Stimulated activated CD8-positive, alpha-beta memory T cell treated with anti-CD3 and anti-CD28 coated beads, Interleukin-7, amount 100 ng/mL, for 48 hours (primary cell): ENCODE data around the gene KCTD16.

Source experiments
- DNase-seq, 2 donors: peaks; one replicate each; pipeline ENCODE4 v3.0.0-alpha.2; 2020; ENCODE audit warnings: low read depth in 1 of 2; ENCODE audit errors: extremely low read depth in 1 of 2

Gene KCTD16

DNA sequence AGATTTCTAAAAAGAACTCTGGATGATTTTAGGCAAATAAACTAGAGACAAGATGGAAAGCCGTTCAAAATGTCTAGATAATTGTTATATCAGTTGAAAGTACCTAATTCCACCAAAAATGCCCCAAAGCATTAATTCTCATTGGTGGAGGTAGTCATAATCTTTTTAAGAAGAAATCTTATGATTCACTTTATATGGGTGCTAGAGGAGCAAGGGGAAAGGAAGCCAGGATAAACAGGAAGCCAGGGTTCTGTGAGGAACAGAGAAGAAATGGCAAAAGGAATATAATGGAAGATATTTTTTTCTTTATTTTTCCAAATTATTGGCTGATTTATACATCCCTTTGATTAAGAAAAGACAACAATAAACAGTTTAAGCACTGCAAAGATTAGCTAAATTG, 8.0 kb upstream of the KCTD16 start:
- no peak for DNase-seq

DNA sequence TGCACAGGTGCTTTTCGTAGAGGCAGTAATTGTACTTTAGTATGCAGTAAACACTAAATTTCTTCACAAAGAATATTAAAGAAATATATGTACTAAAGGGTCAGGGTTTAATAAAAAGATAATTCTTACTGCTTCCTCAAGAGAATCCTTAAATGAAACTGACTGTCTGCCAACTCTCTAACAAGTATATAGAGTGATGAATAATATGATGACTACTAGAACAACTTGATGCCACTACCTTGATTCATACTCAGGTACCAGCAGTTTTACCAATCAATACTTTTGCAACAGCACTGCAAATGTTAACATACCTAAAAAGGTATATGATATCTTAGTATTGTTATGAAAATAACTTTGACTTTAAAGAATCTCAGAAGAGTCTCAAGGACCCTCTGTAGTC, 4.0 kb upstream of the KCTD16 start:
- no peak for DNase-seq

DNA sequence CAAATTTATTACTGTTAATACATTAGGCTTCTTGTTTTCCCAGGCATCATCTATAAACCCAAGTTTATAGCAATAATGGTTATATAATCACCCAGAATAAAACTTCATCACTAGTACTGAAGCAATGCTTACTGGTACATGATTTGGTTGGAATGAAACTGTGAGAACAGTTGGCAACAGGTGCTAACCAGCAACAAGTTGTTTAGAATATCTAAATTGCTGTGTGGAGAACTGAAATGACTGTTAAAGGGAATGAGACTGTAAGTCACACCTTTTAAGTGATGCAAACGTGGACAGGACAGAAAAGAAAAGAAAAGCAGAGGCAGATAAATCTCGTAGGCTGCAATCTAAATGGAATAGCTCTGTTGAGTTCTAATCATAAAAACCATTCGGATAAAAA, 2.7 kb upstream of the KCTD16 start:
- DNase-seq = no peak

DNA sequence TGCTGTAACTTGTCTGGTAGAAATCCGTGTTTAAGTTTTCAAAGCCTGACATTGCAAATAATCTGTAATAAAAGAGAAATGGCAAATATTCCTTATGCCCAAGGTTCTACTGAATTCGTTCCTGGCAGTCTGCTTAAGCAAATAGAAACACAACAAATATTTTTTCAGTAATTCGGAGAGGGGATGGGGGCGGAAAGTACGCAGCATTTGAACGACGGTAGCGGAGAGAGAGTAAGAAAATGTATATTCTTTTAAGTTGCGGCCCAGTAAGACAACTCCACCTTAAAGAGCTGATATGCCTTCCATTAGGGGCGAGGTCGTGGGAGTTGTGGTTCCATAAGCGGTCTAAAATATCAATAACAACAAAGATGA, 783 bp upstream of the KCTD16 start:
- no peak for DNase-seq

DNA sequence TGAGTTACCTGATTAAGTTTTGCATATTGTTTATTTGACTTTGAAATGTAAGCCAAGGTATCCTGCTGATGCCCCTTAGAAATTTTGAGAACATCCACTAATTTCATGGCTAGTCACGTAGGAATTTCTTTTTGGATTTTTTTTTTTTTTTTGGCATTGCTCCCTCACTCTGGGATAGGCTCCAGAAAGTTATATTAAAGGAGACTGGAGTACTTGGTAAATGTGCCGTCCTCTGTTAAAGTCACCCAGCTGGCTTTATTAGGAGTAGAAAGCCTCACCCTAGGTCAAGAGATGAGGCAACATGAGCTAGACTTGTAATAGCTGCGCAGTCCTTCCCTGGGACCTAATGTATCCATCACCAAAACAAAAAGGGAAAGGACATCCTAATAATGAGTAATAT, 3.1 kb downstream of the KCTD16 start:
- DNase-seq = no peak

DNA sequence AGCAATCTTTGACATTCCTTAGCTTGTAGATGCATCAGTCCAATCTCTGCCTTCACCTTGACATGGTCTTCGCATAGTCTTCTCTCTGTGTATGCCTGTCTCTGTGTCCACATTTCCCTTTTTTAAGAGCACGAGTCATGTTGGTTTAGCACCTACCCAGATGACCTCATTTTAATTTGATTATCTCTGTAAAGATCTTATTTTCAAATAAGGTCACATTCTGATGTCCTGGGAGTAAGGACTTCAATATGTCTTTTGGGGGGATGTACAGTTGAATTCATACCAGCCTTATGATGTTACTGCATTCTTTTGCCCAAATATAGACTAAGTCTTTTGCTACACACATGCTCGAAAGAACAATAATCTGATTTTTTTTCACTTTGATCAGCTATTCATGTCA, 6.9 kb downstream of the KCTD16 start:
- no peak for DNase-seq

DNA sequence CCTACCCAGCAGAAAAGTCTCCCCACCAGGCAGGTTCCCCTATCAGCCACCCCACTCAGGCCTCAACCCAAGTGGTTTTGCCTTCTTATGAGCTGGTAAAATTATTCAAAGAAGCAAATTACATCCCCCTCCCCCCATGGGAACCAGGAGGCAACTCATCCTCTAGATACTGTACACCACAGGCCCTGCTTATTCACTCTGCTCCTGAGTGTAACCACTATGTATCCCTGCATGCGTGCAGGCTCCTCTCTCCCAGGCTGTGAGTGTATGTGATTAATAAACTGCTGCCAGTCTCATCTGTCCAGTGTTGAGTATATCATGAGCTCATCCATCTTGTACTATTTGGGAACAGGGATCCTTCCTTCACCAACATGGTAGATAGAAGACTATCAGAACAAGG, 8.6 kb downstream of the KCTD16 start:
- DNase-seq = no peak

DNA sequence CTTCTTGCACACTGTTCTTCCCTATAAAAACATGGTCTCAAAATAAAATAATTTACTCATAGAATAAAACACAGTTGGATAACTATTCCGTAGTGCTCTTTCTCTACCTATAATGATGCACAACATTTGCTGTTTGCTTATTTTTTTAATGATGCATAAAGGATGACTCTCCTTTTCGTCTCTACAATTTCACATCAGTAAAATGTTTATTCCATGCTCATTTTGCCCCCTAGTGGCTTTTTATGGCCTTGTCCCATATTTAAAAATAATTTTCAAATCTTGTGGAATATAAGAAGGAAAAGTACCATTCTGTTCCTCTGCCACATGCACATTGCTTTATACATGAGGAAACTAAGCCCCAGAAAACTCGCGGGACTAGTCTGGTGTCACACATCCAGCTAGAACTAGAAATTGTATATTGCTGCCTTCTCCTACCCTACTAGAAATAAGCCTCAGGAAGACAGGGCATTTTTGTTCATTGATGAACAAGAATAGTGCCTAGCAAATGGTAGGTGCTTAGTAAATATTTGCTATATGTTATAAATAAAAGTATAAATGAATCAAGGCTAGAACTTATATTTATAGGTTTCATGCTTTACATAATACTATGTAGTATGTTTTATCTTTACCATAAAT, 12.7 kb downstream of the KCTD16 start:
- DNase-seq = no peak

DNA sequence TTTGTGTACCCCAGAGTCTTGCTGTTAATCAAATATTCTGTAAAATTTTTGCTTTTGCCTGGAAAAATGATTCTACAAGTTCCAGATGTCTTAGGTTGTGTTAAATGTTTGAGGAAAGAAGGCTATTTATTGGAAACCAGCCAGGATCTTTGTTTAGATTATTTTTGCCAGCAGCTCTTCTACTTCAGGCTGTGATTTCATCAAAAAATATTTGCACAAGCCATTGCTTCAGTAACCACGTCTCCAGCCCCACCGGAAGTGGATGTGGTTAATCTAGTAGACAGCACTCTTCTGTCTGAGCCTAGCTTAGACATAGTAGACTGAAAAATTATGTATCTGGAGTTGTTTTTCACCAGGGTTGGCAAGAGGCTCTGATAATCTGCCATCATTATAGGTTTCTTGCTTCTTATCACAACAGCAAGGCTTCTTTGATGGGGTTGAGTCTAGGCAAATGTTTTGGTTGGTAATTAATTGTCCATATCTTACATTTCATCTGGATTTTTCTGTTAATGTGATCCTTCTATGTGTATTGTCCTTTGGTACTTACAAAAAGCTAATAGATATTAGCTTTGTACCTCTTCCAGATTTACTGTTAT, 17.1 kb downstream of the KCTD16 start:
- DNase-seq = peak; percentile 24 to 61

DNA sequence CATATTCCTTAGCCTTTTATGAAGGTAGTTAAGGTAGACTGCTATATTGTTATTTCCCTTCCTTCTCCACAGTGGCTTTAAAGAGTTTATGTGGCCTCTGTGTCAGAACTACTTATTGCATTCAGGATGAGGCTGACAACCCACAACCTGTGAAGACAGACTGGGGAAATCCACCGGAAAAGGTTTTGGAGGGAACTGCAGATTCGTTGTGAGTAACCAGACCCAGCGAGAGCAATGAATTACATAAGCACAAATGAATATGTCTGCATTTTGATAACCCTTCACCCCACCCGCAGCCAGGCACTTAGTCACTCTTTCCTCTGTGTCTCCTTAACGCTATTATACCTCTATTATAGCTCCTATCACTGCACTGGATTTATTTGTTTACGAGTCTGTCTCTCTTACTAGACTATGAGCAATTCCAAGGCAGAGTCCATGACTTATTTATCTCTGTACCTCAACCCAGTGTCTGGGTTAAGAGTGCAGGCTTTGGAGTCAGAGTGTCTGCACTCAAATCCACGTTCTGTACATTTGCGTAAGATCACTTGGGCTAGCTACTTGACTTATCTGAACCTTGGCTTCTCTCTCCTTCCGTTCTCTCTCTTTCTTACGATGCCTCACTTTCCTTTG, 19.2 kb downstream of the KCTD16 start:
- DNase-seq = peak; percentile 36 to 70

DNA sequence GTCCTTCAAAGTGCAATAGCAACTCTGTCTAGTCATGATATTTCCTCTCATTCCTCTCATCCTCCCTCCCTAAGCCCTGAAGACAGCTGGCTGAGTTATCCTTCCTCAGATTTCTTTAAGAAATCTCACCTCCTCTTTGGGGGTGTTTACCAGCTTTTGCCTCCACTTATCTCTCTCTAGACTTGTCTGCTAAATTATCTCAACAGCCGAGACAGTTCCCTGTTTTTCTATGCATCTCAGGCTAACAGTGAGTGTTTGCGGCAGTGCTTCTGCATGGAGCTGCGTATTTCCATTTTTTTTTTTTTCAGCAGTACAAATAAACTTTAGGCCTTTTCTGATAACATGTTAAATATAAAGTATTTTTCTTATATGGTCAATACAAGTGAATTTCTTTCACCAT, 20.9 kb downstream of the KCTD16 start:
- DNase-seq = no peak

DNA sequence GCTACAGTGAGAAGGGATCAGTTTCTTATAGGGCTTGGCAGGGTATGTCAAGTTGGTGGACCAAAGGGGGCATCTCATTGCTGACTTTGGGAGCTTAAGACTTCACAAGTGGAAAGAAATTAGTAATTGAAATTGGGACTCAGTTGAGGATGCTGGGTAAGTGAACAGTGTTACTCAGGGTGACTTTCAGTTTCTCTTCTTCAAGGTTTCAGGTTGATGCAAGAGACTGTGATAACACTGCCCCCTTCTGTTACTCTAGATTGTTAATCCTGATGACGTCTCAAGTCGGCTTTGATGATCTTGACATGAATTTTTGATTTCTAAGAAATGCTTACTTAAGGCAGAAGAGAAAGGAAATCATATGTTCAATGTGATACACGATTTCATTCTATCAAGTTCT, 21.3 kb downstream of the KCTD16 start:
- no peak for DNase-seq

DNA sequence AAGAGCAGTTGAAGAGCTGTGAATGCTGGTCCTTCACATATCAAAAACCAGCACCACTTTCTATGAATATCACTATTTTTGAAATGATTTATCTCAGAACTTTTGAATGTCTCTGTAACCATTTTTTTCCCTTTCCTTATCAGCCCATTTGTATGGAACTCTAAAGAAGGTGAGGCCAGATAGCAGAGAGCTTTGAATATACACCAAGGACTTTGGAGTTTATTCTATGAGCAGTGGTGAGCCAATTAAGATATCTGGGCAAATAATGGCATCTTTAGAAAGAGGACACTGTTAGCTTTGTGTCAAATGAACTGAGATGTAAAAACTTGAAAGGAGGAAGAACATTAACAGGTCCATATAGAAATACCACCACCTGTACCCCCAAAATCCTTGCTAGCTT, 22.0 kb downstream of the KCTD16 start:
- no peak for DNase-seq

DNA sequence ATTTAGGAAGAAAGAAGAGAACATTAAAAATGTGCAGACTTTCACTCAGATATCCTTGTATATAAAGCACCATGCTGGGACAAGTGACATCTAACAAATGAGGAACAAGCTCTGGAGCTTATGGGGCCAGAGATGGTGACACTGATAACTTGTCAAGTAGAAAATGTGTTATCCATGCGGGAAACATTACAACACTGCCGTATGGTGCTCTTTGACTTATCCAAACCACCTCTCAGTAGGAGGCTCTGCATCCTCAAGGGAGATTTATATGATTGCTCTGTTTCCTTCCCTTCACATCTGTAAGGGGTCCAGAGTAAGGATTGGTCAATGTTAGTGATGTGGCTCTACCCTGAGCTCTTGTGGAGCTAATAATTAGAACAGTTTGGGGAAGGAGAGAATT, 23.5 kb downstream of the KCTD16 start:
- DNase-seq = no peak

DNA sequence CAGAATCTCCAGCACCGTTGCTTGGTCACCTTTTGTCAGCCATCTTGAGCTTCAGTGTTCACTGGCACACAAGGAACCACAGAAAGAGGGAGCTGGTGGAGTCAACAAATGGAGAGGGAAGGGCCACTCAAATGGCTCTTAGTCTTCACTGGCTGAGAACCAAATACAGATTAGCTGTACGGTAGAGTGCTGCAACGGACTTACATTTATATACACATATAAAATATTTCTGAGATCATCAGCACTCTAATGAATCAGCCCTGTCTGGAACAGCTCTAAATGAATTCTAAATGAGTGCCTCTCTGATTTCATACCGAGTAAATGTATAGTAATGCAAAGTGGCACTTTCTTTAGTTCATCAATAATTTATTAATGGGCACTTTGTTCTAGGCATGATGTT, 24.8 kb downstream of the KCTD16 start:
- no peak for DNase-seq

DNA sequence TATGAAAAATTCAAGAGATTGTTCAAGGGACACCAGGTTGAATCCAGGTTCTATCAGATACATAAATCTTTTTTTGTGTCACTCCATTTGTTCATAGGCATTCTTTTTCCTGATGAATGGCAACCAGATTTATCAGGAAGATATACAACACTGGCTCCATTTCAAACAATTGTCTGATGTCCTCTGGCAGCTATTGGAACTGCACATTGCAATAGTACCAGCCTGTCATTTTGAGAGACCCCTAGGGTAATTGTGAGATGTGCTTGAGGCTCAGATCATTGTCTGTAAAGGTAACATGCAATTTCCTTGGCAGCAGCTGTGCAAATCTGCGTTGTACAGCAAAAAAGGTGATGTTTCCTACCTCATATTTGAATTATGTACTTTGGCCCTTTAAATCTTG, 25.9 kb downstream of the KCTD16 start:
- DNase-seq = no peak

DNA sequence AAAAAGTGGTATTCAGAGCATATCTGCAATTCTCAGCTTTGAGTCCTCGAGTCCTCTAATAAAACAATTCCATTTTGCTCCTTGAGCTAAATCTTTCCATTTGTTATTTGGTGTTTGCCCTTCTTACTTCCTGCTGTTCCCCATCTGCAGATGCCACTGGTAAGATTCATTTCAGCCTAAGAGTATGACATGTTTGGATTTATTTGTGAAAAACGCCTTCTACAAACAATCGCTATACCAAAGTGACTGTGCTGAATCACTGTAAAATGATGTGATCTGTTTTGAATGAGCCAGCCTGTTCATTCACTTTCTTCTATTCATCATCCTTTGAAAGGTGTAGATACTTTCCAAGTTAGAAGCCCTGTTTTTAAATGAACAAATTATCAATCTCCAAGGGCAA, 27.7 kb downstream of the KCTD16 start:
- no peak for DNase-seq

DNA sequence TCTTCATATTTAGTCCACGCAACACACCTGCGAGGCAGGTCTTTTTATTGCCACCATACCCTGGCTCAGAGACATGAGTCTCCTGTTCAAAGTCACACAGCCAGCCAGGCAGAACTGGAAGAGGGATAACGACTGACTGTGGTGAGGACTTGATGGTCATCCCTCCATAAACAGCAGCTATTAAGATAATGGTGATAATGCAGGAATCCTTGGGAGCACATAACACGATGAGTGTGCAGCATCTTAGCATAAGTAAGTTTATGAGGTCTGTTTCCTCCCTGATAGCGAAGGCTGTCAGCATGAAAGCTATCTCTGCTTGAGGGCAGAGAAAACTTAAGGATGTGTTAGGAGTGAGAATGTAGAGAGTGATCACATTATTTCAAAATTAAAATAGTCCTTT, 30.9 kb downstream of the KCTD16 start:
- no peak for DNase-seq

DNA sequence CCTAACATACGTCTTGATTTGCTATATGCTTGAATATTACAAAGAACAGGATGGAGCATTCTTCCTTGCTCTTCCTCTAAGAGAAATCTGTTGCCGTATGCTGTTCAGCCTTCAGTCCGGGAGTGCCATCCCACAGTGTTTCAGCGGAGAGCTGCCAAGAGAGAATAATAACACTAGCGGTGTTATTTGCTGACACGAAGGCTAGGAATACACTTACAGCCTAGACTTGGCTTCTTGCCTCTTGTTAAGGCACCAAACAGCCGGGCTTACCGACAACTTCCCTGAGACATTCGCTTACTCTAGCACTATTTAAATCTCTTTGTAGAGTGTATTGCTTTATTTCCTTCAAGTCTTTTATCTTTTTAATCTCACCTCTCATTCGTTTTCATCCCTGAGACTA, 31.4 kb downstream of the KCTD16 start:
- DNase-seq = no peak

DNA sequence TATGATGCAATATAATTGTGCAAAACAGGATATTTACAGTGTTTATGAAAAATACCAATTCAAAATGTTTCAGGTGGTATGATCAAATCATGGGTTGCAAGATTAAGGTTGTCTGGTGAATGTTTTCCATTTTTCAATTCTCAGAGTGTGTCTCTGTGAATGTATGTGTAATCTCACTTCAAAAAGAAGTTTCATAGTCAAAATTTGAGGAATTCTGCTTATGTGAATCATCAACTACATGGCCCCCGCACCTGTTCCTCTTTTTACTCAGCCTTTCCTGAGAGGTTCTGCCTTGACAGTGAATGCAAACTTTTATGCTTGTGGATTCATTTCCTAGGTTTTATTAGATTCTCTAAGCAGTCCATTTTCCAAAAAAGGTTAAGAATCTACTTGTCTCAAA, 32.1 kb downstream of the KCTD16 start:
- DNase-seq = no peak

DNA sequence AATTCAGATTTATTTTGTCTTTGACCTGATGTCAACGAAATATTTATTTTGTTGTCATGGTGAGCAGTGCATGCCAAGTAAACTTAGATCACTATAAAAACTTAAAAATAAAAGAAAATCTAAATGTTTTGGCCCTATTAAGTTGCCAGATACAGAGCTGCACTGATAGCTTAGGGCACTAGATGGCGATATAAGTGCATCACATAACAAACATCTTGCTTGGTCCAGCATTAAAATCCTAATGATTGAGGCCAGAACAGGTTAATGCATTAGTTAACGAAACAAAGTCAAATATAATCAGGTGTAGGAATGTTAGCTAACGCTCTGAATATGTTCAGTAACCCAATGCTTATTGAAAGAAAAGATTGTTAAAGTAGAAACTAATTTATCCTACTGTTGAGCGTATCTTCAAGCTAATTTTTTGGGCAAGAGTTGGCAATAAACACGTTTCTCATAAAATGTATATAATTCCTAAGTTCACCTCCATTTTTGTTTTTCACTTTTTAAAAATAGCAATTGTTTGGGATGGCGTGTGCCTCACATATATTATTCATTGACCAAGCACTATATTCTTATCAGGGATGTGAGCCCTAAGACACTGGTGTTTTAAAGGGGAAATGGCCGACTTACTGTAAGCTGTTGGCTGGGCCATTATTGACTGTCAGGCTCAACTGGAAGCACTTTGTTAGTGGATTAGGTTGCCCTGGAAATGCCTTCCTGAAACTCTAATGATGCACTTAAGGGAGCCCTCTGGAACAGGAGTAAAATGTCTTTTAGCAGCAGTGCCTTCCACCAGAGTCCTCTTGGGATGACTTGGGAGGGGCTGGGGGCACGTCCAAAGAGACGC, 33.3 kb downstream of the KCTD16 start:
- no peak for DNase-seq

DNA sequence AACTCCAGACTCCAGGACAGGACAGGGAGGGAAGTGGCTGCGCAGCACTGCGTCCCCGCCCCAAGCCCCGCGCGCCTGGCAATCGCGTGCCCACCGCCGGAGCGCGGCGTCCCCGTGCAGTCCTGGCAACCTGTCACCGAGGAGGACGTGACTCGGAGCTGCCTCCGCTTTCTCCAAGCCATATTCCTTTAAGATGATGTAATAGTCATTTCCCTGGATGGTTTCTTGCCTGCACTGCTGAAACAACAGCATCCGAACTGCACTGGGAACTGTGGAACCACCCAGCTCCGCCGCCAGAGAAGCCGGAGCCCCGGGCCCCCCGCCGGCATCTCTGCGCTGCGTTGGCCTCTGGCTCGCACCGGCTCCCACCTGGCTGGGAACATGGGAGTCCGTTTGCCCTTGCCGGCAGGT, 34.5 kb downstream of the KCTD16 start:
- no peak for DNase-seq
